HG03575 (cell line): ENCODE results near the gene CBX2.

Experiments used
- ATAC-seq: cut with Tn5 transposase; IDR thresholded peaks from one replicate; pipeline ENCODE4 v1.9.1; 2021; ENCODE audit not compliant: unreplicated experiment, insufficient number of reproducible peaks, low FRiP score; ENCODE audit errors: extremely low read depth

The CBX2 gene

DNA sequence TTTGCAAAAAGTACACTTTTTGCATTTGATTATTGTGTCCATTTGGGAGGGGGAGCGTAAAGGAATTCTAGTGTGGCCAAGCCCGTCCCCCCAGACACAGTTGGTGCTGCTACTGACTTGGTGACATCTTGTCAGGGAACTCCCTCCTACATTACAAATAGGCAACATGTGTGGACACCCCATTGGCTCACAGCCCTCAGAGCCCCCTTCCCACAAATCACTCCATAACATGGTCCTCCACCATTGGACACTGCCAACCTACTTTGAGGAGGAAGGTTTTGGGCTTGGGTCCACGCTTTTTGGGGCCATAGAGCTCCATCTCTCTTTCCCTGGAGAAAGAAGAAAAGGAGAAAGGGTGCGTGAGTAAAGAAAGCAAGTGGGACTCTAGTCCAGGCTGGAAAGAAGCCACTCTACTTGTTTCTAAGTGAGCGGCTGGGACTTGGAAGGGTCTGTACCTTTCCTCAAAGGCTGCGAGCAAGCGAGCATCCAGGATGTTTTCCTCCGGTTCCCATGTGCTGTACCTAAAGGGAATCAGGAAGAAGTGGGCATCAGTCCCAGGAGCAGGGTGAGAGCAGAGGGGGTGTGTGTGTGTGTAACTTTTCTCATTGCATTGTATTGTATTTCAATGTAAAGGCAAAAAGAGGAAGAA, 18.0 kb downstream of the CBX2 start:
- ATAC-seq: no peak

DNA sequence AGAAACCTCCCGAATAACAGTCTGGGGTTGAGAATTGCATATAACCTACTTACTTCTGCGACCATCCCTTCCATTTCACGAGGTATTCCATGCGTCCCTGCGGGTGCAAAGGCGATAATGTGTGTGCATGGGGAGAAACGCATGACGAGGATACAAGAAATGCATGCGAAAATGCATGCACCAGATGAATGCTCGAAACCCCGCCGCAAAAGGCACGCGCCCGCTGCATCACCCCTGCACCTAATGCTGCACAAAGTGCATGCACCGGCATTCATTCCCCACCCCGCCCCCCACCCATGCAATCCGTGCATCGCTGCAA, 18.5 kb downstream of the CBX2 start:
- no peak for ATAC-seq

DNA sequence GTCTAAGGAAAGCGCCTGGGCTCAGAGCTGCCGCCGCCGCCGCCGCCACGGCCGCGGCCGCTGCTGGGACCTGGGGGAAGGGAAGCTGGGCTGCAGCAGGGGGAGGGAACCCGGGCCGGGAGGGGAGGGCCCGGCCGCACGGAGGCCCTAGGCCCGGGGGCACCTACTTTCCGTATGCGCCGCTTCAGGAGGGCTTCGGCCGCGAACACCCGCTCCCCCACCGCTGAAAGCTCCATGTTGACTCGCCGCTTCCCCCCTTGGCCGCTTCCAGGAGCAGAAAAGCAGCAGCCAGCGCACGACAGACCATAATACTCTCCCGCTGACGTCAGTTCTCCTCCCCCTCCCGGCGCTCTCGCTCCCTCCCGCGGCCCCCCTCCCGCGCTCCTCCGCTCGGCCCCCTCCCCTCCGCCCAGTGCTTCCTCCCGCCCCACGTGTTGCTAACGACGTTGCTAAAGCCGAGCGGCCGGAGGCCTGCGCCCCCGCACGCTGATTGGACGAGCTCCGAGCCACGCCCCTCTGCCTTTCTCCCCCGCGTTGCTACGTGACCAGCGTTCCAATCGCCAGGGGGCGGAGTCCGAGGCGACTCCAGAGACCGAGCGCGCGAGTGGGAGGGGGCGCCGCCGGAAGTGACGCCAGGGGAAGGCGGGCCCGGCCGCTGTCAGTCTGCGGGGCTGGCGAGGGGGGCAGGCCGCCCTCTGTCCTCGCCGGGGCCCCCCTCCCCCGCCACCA, 19.0 kb downstream of the CBX2 start, which contains the start of gene CBX8:
CBX8 (minus strand) TSS at position 315 of the 729 bp plus-strand sequence; CDS start at position 236, 79 bp downstream.
- ATAC-seq: no peak

DNA sequence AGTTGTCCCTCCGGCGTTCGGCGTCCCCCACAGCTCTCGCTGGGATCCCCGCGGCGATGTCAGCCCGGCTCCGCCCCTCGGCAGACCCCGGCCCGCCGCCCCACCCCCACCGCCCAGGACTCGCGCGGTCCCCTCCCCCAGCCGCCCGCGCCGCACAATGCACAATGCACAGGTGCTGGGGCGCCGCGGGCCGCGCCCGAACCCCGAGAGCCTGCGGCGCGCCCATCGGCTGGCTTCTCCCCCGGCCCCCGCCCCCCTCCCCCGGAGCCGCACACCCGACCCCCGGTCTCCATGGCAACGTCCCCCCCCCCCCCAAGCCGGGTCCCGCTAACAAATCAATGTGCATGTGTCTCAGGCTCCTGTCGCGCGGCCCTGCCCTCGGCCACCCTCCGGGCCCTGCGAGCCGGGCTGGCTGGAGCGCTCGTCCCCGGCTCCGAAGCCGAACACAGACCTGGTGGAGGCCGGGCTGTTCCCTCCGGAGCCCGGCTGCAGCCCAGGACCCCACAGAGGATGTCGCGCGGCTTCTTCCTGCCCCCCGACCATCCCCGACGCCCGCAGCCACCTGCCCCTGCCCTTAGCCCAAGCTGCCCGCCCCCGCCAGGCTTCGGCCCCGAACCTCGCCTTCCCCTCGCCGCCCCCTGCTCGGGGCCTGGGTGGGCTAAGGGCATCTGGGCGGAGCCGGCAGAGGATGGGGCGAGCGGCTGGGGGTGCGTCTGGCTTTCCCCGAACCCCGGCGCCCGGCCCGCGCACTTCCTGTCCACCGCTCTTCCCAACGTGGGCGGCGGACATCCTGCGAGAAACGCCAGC, 19.7 kb downstream of the CBX2 start:
- ATAC-seq: no peak

DNA sequence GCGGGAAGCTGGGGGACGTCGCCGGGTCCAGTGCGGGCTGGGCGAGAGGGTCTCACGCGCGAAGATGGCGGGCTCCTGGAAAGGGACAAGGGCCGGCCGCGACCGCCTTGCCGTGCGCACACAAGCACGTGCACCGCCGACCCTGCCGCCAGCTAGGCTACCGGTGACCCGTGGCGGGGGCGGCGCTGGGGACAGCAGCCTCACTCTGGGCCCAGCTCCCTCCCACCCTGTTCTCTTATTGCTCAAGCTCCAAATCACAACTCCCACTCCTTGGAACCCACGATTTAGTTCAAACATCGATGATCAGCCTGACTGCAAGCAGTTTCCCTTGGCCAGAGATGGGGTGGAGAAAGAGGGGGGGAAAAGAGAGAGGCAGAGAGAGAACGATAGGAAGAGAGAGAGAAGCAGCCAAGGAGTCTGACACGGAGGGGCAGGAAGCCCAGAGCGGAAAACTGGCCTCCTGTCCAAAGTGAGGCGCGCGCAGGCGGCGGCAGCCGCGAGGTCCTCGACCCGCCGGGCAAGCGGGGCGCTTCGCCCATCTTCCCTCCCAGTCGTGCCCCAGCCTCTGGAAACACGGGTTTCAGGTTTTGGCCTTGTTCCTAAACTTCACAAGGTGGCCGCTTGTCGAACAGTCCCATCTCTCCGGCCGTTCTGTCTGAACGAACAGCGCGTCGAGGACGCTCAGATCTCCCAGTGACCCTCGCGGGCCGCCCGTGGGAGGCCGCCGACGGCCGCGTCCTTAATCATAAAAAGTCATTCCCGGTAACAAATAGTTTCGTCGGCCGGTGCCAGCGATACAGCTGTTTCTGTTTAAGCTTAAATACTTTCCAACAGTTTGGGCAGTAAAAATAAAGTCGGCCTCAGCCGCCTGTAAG, 20.6 kb downstream of the CBX2 start:
- ATAC-seq: no peak

DNA sequence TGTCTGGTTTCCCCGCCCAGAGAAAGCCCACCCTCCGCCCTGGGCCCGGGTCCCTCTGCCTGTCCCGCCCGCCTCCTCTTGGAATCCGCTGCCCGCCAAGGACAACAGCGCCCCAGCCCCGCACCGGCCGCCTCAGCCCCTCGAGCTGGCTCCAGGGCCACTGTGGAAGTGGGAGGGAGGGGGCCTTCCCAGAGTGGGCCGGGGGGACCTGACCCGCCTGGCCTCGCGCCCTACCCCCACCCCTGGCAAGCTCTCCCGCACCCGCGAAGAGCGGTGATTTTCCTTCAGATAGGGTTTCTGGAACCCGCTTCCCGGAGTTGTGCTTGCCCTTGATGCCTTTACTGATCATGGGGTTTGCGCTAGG, 21.2 kb downstream of the CBX2 start:
- no peak for ATAC-seq

DNA sequence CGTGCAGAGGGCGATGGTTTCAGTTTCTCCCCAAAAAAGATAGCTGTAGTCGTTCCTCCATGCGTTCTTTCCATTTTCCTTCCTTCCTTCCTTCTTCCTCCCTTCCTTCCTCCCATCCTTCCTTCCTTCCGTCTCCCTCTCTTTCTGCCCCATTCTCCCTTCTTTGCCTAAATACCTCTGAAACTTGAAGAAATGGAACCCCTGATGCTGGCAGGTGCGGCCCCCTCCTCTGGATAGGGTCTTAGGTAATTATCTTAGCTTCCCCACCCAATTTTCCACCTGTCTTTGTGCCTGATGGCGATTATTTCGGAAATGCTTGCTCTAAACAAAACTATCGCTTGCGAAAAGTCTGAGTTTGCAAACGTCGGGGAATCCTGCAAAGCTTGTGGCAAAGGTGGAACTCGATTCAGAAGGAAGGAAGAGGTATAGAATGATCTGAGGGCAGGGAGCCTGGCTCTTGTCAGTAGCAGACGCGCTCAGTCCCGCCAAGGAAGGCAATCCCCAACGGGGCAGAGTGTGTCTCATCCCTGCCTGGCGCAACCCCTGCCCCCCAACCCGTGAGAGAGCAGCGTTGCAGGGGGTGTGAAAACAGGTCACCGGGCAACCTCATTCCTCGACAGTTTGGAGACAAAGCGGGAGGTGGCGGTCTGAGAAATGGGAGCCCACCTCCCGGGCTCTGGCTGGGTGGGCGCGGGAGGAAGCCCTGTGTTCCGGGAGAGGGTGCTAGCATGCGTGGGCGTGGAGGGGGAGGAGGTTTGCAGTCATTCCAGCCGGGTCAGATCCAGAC, 21.8 kb downstream of the CBX2 start:
- no peak for ATAC-seq

DNA sequence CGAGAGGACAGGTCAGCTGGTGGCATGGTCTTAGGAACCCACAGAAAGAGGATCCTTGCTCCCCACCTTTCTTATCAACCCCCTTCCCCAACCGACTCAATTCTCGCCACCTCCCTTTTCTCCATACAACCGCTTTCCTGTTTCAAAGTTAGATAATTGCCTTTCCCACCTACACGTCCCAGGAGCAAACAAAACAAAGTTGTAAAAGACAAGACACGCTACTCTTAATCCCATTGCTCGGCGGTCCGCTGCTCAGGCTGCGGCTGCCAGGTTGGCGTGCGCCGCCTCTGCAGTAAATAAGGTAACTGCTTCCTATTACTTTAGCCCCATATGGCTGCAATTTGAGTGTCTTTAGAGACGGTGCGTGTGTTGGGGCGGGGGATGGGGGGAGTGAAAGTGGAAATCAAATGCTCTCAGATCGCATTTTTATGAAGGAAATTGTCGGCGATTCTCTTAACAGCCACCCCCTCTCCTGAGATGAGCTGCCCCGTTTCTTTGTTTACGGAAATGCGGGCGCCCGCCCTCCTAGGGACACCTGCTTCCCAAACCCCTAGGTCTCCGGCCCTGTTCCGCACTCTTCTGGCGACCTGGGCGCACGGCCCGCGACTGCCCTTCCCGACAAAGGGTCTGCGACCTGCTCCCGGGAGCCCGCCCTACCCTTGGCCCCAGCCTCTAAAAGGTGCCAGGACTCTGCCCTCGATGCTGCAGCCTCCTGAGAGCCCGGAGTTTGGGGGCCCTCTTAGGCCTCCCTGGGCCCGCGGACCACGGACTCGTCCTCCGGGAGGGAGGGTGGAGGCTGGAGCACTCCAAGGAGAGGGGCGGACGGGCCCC, 22.6 kb downstream of the CBX2 start:
- no peak for ATAC-seq

DNA sequence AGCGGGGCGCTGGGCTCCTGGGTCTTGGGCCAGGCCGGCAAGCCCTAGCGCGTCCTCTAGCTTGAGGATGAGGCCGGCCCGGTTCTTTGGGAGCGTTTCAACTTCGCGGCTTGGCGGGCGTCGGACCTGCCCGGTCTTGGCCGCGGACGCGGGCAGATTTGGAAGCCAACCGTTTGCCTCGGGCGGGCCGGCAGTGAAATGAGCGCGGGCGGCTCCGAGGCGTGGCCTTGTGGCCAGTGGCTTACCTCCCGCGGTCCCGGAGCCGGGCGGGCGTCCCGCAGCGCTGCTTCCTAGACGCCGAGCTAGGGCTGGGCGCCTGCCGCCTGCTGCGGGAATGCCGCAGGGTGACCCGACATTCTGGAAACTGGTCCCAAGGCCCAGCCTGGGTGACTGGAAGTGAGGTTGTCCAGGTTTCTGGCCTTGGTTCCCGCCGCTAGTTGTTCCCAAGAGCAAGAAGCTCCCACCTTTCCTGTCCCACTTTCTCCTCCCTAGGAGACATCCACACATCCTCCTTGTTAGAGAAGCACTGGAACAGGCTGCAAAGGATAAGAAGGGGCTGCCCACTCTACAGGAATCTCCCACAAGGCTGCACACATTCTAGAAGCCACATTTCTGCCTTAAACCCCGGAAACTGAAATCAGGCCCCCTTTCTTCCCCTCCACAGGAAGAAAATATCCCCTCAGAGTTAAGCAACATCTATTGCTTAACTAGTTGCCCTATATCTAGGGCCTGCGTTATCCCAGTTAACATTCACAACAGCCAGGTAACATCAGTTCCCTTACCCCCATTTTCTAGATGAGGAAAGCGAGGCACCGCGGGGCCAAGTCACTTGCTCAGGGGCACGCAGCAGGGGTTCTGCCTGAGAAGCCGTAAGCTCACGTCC, 23.4 kb downstream of the CBX2 start:
- no peak for ATAC-seq

DNA sequence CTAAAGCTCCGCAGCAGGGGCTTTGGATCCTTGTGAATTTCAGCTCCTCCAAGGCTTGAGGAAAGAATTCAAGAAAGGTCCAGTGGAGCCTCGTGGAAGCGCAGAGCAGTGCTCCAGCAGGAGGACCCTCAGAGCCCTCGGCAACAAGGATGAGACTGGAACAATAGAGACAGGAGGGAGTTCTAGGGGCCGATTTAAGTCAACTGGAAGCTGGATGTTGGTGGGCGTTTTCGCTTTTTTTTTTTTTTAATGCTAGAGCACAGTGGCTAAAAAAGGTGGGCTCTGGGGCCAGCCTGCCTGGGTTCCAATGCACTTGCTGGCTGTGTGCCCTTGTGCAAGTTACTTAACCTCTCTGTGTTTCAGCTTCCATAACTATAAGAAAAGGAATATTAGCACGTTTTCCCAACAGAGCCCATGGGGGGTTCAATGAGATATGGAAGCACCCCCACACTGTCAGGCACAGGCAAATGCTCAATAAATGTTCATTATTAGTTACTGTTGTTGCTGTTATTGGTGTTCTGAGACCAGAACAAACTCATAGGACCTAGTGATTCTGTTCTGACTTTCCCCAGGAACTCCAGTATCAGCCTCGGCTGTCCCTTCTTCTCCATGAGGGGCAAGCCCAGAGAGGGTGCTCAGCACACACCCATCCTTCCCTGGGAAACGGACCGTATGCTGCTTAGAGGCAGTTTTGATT, 24.2 kb downstream of the CBX2 start:
- no peak for ATAC-seq

DNA sequence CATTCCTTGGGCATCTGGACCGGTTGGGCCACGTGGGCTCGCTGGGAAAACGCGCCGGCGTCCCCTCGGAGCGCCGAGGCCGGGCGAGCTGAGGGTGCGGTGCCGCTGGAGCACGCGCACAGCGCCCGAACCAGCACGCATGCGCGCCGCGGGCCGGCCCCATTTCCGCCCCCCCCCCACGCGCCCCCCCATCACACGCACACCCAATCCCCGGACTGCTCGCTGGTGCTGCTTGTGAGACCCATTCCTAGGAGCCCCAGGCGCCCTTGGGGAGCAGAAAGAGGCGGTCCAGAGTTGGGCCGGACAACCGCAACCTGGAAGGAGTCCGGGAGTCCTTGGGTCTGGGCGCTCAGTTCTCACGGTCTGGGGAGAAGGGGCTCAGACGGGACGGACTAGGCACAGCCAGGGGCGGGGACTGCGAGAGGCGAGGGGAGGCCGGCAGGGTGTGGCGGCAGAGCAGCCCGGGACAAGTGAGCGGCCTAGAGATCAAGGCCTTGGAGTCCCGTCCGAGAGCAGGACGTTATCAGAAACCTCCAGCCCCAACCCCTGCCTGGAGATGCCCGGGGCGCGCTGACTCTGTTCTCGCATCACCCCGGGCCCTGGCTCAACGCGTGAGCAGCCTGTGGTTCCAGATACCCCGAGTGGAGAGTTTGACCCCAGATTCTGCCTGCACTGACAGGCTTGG, 24.9 kb downstream of the CBX2 start:
- no peak for ATAC-seq

DNA sequence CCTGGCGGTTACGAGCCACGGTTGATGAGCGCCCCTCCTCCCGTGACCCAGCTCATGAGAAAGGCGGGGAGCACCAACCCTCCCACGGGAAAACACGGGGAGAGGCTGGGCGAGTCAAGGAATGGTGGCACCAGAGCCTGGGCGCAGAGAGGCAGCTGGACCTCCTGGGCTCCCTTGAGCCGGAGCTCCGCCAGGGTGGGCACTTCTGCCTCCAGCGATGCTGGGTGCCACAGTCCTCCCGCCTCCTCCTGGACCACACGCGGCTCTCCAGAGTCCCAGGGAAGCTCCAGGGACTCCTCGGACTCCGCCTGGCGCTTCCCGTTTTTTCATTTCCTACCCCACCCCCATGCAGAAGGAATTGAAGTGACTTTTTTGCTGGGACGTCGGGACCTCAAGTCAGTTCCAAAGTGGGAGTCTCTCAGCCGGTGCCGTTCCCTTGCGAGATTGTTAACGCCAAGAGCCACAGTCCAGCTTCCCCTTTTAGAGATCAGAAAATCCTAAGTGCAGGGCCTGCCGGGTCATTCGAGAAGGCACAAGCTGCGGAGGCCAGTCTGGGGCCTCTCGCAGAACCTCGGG, 25.6 kb downstream of the CBX2 start:
- ATAC-seq: no peak

DNA sequence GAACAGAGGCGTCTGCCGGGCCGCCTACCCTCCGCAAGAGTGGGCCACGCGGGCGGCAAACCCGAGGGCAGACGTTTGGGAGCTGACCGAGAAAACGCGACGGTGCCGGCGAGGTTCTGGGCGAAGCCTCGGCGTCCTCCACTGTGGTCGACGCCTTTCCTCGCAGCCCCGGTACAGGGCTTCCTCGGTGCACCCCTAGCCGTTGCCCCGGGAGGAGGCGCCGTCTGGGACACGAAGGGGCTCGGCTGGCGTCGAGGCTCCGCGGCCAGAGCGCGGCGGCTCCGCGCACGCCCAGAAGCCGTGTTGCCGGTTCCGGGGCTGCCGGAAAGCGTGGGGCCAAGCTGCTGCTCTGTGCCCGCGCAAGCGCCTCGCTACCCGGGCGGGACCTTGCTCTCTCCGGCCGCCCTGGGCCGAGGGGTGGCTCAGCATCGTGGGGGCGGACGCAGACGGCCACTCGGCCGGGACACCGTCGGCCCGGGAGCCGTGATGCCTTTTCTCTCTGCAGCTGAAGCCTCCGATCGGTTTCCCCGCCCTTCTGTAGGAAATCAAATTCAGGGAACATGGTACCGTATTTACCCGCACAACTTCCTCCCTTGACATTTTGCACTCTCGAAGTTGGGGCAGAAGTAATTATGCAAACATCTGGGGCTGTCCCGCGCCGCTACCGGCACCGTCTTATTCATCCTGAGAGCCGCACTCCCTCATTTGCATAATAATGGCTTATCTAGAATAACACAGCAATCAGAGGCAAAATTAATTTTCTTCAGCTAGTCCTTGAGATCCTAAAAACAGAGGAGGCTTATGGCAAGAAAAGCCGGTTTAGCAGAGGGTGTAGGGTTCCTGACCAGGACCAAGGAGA, 26.3 kb downstream of the CBX2 start:
- no peak for ATAC-seq

DNA sequence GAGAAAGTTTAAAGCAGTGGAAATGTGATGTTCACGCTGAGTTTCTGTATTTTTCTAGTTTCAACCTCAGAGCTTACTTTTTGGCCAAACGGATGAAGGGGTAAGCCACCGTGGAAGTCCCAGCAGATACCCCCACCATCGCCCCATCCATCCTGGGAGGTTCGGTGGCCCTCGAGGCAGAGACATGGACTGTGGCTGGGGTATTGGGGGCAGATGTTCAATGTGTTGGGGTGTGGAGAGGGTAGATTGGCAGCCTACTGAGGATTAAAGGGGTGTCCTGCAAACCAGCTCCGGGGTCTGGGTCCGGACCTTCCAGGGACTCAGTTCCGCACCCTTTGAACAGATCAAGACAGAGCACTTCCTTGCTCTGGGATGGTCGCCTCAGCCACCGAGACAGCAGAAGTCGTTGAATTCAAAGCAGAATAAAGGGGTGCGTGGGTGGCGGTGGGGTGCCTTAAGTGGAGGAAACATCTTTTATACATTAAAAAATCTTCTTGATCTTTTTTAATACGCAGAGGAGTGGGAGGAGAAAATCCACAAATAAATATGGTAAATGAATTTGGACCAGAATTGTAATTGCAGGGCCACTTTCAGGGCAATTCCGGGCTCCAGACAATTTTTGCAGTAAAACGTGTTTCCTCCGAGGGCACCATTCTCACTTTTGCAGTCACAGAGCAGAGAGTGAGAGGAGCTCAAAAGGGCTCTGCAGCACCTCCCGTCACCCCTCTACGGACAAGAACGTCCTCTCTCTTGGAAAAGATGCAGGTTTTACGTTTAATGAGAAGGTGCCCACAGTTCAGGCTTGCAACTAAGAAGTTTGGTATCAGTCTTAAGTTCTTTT, 27.1 kb downstream of the CBX2 start:
- ATAC-seq: no peak
